HG02938 (cell line): Measurements from ENCODE around the gene AEN.
"Not testable (repeated sequence)": the region's sequence is repeated elsewhere in the genome, so short reads cannot be mapped to it uniquely, and the experiment has no call there.

Experiments
- ATAC-seq: cut with Tn5 transposase; IDR thresholded peaks from one replicate; pipeline ENCODE4 v1.9.1; 2021; ENCODE audit warnings: mild to moderate bottlenecking, moderate library complexity; ENCODE audit not compliant: unreplicated experiment

Gene AEN

GRCh38 chr15:88630798-88631463 is 9.8 kb downstream of the AEN start:
- no peak for ATAC-seq

DNA sequence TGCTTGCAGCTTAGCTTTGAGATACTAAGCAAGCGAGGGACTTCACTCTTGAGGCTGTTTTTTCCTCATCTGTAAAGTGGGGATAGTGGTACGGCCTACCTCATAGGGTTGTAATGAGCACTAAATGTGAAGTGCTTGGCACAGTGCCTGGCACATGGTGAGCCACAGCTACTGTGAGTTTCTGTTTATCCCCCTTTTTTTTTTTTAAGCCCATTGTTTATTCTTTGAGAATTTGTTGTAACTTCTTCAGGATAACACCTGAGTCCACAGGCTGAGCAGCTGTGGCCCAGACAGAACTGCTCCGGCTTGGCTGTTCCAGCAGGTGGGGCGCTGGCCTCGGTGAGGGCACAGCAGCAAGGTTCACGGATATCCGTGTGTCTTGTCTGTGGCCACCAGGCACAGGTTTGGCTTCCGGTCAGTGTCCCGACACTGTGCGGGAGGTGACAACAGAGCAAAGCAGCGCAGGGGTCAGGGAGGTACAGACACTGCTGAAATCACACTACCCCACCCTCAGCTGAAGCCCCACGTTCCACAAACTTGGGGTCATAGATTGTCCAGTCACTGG is 10.4 kb downstream of the AEN start:
- ATAC-seq, result no peak

GRCh38 chr15:88632797-88633196 is 11.7 kb downstream of the AEN start:
- ATAC-seq, result not testable (repeated sequence)

GRCh38 chr15:88634449-88634848 is 13.3 kb downstream of the AEN start:
- ATAC-seq, result no peak

- ATAC-seq, result no peak
Observed at GRCh38 chr15:88635318-88635717, 14.2 kb downstream of the AEN start.

DNA sequence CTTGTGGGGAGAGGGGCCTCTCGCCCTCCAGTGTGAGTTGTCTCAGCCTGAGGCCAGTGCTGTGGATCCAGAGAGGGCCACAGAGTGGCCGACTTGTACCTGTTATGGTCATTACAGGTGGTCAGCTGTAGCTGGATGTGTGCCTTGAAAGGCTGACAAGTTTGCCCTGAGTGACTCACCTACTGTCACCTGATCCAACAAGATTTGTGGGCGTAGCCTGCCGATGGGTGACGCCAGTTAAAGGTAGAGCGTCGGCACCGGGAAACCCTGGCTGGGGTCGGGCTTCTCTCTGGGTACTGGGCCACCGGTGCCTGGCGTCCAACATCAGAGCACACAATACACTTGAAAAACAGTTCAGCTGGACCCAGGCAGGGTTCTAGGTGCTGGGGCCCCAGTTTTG is 14.9 kb downstream of the AEN start:
- no peak for ATAC-seq

- ATAC-seq, result no peak
Observed at GRCh38 chr15:88636654-88637053, 15.5 kb downstream of the AEN start.

DNA sequence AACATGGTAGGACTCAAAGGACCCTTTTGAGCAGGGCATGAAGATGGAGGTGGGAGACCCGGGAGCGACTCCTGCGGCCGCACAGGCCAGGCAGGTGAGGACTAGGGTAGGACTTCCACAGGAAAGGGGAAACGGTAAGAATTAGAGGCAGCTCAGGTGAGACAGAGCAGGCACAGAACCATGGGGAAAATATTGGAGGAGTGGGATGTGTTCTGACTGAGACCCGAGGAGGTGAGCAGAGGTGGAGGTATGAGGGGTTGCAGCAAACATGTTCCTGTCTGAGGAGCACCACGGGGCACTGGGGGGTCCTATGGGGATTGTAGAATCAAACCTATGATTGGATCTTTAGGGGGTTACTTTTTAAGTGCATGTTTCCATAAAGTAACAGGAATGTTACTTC is 16.3 kb downstream of the AEN start:
- ATAC-seq, result no peak

DNA sequence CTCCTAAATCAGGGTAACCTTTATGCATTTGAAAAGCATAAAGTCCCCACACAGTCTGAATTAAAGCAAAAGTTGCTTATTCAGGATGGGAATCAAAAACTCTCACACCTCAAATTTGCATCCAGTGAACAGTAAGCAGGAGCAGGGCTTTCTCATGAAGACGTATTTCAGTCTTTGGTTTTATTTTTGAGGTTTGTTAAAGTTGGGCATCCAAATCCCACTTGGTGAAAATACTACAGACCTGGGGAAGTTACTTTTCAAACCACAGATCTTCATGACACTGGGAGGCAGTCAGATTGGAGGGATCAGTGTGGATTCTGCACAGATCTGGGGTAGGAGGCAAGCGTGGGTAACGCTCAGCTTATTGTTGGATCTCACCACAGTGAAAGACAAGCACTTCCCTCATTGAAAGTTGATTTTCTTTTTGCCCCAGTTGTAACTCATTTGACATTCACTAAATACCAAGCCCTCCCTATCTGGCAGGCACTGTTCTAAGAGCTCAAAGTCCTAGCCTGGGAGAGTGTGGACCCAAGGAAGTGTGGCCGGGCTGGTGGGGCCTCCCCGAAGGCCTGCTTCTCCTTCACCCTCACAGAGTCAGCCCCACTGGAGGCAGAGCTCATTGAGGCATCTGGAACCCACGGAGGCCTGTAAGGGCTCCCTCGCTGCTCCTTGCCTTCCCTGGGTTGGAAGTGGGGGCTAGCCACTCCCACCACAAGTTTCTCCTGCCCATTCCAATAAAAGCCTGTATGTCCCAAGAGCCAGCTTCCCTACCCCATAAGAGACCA is 16.9 kb downstream of the AEN start:
- ATAC-seq, result no peak

DNA sequence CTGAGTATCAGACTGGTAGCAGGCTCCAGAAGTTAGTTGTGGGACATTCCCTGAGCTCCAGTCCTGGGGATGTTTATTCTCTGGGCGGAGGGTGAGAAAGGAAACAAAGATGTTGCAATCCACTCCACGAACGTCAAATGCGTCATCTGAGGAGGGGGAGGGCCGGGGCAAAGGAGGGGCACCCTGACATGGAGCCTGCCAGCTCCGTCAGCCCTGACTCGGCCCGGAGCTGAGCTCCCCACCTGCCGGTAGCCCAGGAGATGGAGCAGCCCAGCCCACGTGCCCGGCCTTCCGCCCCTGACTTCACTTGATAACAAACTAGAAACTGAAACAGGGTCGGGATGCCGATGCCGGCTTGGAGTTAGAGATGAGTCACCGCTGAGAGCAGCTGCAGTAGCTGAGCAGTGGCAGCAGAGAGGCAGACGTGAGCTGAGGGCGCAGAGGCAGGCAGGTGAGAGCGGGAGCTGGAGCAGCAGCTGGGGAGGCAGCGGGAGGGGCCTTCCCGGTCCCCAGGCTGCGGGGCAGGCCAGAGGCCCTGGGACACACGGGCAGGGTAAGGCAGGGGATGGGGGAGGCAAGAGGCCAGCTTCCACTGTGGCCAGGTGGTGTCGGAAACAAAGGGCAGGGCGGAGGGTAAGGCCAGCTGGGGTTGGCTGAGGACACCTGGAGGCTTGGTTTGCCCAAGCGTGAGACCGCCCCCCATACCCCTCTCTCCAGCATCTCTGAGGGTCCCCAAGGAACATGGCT is 17.7 kb downstream of the AEN start, which contains the start of gene ISG20:
TSS of gene ISG20 (plus strand) at position 391 of the 747 bp plus-strand sequence. CDS start at position 742, 351 bp downstream.
- peak; percentile 74 for ATAC-seq

DNA sequence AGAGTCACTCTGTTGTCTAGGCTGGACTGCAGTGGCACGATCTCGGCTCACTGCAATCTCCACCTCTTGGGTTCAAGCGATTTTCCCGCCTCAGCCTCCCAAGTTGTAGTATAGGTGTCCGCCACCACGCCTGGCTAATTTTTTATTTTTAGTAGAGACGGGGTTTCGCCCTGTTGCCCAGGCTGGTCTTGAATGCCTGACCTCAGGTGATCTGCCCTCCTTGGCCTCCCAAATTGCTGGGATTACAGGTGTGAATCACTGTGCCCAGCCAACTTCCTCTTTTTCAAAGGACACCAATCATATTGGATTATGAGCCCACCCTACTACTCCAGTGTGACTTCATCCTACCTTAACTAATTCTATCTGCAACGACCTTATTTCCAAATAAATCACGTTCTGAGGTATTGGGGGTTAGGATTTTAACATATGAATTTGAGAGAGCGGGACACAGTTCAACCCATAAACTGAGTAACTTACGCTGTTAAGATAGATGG is 20.9 kb downstream of the AEN start:
- no peak for ATAC-seq

DNA sequence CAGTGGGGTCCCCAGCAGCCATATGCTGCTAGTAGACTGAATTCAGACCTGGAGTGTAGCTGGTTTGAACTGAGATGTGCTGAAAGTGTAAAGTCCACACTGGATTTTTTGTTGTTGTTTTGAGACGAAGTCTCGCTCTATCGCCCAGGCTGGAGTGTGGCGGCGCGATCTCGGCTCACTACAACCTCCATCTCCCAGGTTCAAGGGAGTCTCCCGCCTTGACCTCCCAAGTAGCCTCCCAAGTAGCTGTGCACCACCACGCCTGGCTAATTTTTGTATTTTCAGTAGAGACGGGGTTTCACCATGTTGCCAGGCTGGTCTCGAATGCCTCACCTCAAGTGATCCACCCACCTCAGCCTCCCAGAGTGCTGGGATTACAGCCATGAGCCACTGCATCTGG is 21.4 kb downstream of the AEN start:
- ATAC-seq, result not testable (repeated sequence)

- ATAC-seq, result no peak
Observed at GRCh38 chr15:88644741-88645140, 23.6 kb downstream of the AEN start.

DNA sequence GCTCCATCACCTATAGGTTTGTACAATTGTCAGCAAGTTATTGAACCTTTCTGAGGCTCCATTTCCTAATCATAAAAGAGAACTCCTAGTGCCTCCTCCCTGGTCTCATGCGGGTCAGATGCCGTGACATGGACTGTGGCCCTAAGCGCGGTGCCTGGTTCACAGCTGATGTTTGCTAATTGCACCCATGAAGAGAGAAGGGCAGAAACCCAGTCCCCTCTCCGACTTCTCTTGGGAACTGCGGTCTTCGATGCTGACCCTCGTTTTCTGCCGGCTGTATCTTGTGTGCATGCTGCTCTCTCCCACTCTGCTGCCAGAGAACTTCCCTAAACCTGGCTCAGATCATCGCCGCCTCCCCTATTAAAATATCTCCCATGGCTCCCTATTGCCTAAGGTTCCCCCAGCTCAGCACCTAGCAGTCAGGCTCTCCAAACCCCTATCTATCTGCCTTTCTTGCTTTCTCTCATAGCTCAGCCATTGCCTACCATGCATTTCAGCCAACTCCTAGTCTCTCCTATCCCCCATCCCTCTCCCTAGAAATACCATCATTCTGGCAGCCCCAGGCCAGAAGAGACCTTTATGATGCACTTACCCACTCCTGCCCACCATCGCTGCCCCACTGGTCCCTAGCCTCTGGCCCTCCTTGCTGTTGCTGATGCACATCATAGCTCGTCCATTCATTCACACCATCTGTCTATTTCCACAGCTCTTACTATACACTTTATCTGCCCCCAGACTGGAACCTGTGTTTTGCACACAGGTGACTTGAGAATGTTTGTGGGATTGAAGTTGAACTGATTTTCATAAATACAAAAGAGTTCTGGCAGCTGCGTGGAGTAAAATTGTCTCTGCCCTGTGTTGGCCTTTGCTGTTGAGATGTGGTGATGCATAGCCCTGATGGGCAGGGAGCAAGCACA is 24.3 kb downstream of the AEN start:
- ATAC-seq, result no peak

GRCh38 chr15:88646088-88646405 is 24.9 kb downstream of the AEN start:
- no peak for ATAC-seq

DNA sequence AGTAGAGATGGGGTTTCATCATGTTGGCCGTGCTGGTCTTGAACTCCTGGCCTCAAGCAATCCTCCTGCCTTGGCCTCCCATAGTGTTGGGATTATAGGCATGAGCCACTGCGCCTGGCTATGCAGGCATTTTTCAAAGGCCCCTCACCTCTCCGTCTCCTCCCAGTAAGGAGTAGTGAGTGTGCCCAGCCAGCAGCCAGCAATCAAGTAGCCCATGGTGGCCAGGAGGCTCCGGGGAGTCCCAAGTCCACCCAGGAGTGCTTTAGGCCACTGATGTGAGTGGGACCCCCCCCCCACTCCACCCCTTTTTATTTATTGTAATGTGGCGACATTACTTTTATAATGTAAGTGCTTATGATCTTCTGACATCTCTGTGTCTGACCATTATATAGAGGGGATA is 25.8 kb downstream of the AEN start:
- ATAC-seq, result no peak

GRCh38 chr15:88647351-88648105 is 26.4 kb downstream of the AEN start:
- ATAC-seq, result no peak

DNA sequence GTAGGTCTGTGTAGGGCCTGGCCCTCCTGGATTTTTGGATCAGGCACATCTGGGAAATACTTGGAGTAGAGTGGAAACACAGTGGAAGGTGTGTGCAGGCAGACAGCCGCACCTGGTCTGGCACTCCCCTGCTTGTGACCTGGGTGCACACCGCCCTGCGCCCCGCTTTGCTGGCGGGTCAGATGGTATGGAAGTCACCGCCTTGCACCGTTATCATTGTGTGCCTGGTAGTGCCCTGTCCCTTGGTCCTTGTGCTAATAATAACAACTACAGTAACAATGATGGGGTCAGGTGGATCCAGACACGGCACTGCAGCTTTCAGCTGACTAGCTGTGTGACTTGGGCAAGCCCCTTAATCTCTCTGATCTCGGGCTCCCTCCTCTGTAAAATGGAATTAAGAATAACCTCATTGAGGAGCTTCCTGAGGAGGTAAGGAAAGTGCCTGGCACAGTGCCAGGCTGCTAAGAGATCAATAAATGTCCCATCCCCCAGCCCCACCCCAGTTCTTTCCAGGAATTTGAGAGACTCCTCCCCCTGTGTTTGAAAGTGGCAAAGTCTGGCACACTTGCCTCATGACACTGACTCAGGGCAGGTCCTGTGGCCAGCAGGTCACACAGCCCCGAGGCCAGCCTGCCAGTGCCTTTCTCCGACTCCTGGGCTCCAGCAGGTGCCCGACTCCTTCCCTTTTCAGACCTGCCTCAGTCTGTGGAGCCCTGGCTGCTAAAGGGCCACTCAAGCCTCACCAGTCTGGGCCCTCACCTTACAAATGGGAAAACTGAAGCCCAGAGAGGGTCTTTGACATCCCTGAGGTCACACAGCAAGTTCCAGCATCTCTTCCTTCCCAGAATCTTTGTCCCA is 27.4 kb downstream of the AEN start:
- ATAC-seq, result no peak

DNA sequence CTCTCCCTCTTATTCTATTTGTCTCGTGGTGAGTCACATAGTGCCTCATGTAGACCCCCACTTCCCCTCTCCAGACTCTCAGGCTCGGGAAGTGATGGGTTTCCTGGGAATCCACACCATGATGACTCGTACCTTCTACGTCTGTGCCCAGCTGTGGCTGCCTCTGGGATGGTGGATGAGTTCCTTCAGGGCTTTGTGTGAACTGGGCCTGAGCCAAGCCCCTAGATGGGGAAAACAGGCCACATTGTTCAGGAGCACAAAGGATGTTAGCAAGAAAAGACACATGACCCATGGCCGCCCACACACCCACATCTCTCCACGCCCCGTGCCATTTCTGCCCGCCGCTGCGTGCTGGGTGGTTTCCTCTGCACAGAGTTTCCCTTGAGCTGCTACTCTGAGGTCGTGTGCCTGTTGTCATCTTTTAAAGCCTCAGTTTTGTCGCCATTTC is 28.2 kb downstream of the AEN start:
- peak; percentile 71 for ATAC-seq
